GM23338 (cell line): ENCODE data around the gene MCRIP1. TPM values are rescaled to one million over a fixed set of nuclear protein-coding genes. Genes with fewer than 3 reads are reported as not detected.

ENCODE experiments used
- ATAC-seq: fragments of 200-7000 bp; cut with Tn5 transposase; 3 replicates; pipeline ENCODE4 v1.9.1; 2020
- DNase-seq: peaks from one replicate; pipeline ENCODE4 v3.0.0-alpha.2; 2015; ENCODE audit warnings: low spot score
- H2AFZ ChIP-seq: fragments of 200-600 bp; sonication (generic); 2 replicates; pipeline ENCODE4 v1.8.0; 2016; ENCODE audit warnings: antibody characterized with exemption, mild to moderate bottlenecking, moderate library complexity
- H3F3A ChIP-seq: fragments of 200-600 bp; sonication (generic); replicated peaks from 2 replicates; pipeline ENCODE4 v1.8.0; 2017; ENCODE audit warnings: antibody characterized with exemption, mixed run types, low read depth
- H3K27ac ChIP-seq: fragments of 200-600 bp; sonication (generic); 2 replicates; pipeline ENCODE4 v1.6.1; 2016; ENCODE audit warnings: low read depth
- H3K27me3 ChIP-seq: fragments of 200-600 bp; sonication (generic); 2 replicates; pipeline ENCODE4 v1.8.0; 2016; ENCODE audit warnings: mild to moderate bottlenecking, mixed run types, moderate library complexity; ENCODE audit not compliant: insufficient read depth
- H3K36me3 ChIP-seq: fragments of 200-600 bp; sonication (generic); 2 replicates; pipeline ENCODE4 v1.8.0; 2016; ENCODE audit warnings: mild to moderate bottlenecking; ENCODE audit not compliant: insufficient read depth
- H3K4me1 ChIP-seq: fragments of 200-600 bp; sonication (generic); 2 replicates; pipeline ENCODE4 v1.8.0; 2016; ENCODE audit warnings: mild to moderate bottlenecking, moderate library complexity; ENCODE audit not compliant: insufficient read depth
- H3K4me2 ChIP-seq: fragments of 200-600 bp; sonication (generic); 2 replicates; pipeline ENCODE4 v1.7.1; 2017; ENCODE audit warnings: mixed run types
- H3K4me3 ChIP-seq: fragments of 200-600 bp; sonication (generic); 2 replicates; pipeline ENCODE4 v1.6.1; 2016; ENCODE audit warnings: mixed run types
- H3K79me2 ChIP-seq: fragments of 200-600 bp; sonication (generic); replicated peaks from 2 replicates; pipeline ENCODE4 v1.8.0; 2017; ENCODE audit warnings: mild to moderate bottlenecking; ENCODE audit not compliant: insufficient read depth
- H3K9me2 ChIP-seq: fragments of 200-600 bp; sonication (generic); 2 replicates; pipeline ENCODE4 v1.8.0; 2017; ENCODE audit not compliant: insufficient read depth
- H4K20me1 ChIP-seq: fragments of 200-600 bp; sonication (generic); replicated peaks from 2 replicates; pipeline ENCODE4 v1.8.0; 2017; ENCODE audit warnings: mild to moderate bottlenecking; ENCODE audit not compliant: insufficient read depth
- H3K27ac Mint-ChIP-seq: 2 replicates; pipeline ENCODE4 v1.8.0; 2020; ENCODE audit warnings: inconsistent platforms, mild to moderate bottlenecking, moderate library complexity, mixed read lengths
- H3K27me3 Mint-ChIP-seq: 3 replicates; pipeline ENCODE4 v1.8.0; 2022; ENCODE audit warnings: low read depth, mild to moderate bottlenecking, moderate library complexity, mixed read lengths, inconsistent platforms; ENCODE audit not compliant: insufficient read depth, poor library complexity
- H3K36me3 Mint-ChIP-seq: 3 replicates; pipeline ENCODE4 v1.8.0; 2021; ENCODE audit warnings: low read depth, mild to moderate bottlenecking, inconsistent platforms, moderate library complexity, mixed read lengths
- H3K4me1 Mint-ChIP-seq: 3 replicates; pipeline ENCODE4 v1.8.0; 2020; ENCODE audit warnings: mild to moderate bottlenecking, inconsistent platforms, mixed read lengths
- H3K4me3 Mint-ChIP-seq: 3 replicates; pipeline ENCODE4 v1.8.0; 2021; ENCODE audit warnings: moderate library complexity, mild to moderate bottlenecking, inconsistent platforms, mixed read lengths
- H3K9me3 Mint-ChIP-seq: 3 replicates; pipeline ENCODE4 v1.8.0; 2020; ENCODE audit warnings: moderate library complexity, mild to moderate bottlenecking, inconsistent platforms, mixed read lengths
- CREB1 ChIP-seq: fragments of 250-450 bp; sonication (Bioruptor Pico); IDR thresholded peaks from 2 replicates; pipeline ENCODE4 v1.5.0; 2020; ENCODE audit warnings: low read depth, mild to moderate bottlenecking, moderate library complexity
- NANOG ChIP-seq: IDR thresholded peaks from 2 replicates; pipeline ENCODE4 v1.6.1; 2016; ENCODE audit warnings: antibody characterized with exemption, borderline replicate concordance
- POLR2AphosphoS5 ChIP-seq: IDR thresholded peaks from 2 replicates; pipeline ENCODE4 v1.6.1; 2016; ENCODE audit warnings: antibody characterized with exemption, low read depth
- STAT1 ChIP-seq: IDR thresholded peaks from one replicate; pipeline ENCODE4 v1.6.1; 2016; ENCODE audit warnings: antibody characterized with exemption; ENCODE audit not compliant: unreplicated experiment
- ZNF331 ChIP-seq: fragments of 250-450 bp; sonication (Bioruptor Pico); IDR thresholded peaks from 2 replicates; pipeline ENCODE4 v1.5.0; 2020; ENCODE audit warnings: low read depth, mild to moderate bottlenecking, moderate library complexity
- long read RNA-seq: library from polyadenylated mRNA; unstranded; transcript quantifications from one replicate; pipeline ENCODE4 v2.0.0, GENCODE V29; 2020; ENCODE audit not compliant: unreplicated experiment
- polyA plus RNA-seq: library from polyadenylated mRNA; unstranded; fragments of >200 nt; fragmentation: Nextera tagmentation; extraction: Ambion mirVana; gene quantifications from 2 replicates; pipeline ENCODE4 v1.2.1, GENCODE V29; 2016
- total RNA-seq: library from RNA; depleted of rRNA; stranded (reverse); fragments of >200 nt; shearing (Covaris generic); gene quantifications from 2 replicates; pipeline ENCODE4 v1.2.3, GENCODE V29; 2014; rRNA removed
- TF ChIP-seq, protein P1 (sequence below), 2 experiments: fragments of 200-600 bp in 1 of 2; sonication (generic) in 1 of 2; conservative IDR thresholded peaks; 2 replicates each; pipeline versions ENCODE4 v1.5.1 to v1.6.1; 2016 to 2017; ENCODE audit warnings: antibody characterized with exemption in 2 of 2, low read depth in 2 of 2, mild to moderate bottlenecking in 2 of 2, moderate library complexity in 1 of 2
- TF ChIP-seq, protein P2 (sequence below): fragments of 250-450 bp; sonication (Bioruptor Pico); IDR thresholded peaks from 2 replicates; pipeline ENCODE4 v1.5.0; 2020; ENCODE audit warnings: mild to moderate bottlenecking, moderate library complexity
- TF ChIP-seq, protein P3 (sequence below): IDR thresholded peaks from 2 replicates; pipeline ENCODE4 v1.6.1; 2016; ENCODE audit warnings: antibody characterized with exemption

The MCRIP1 gene, protein sequence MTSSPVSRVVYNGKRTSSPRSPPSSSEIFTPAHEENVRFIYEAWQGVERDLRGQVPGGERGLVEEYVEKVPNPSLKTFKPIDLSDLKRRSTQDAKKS
- total RNA-seq: 85.2 and 110 TPM in 2 replicates
- 99.5 and 101 TPM in 2 replicates for polyA plus RNA-seq
- long read RNA-seq, transcript MCRIP1-203 (6 exons, 925 nt): minor isoform, 15 of 107 reads
- long read RNA-seq, transcript MCRIP1-207 (4 exons, 2,775 nt): minor isoform, 10 of 107 reads
- long read RNA-seq, transcript MCRIP1-201 (5 exons, 1,209 nt): major isoform, 64 of 107 reads
- long read RNA-seq, partial matches to known transcripts: 1 of 107 reads
- long read RNA-seq, other reads (novel, unspliced or antisense): 8 of 107 reads

DNA sequence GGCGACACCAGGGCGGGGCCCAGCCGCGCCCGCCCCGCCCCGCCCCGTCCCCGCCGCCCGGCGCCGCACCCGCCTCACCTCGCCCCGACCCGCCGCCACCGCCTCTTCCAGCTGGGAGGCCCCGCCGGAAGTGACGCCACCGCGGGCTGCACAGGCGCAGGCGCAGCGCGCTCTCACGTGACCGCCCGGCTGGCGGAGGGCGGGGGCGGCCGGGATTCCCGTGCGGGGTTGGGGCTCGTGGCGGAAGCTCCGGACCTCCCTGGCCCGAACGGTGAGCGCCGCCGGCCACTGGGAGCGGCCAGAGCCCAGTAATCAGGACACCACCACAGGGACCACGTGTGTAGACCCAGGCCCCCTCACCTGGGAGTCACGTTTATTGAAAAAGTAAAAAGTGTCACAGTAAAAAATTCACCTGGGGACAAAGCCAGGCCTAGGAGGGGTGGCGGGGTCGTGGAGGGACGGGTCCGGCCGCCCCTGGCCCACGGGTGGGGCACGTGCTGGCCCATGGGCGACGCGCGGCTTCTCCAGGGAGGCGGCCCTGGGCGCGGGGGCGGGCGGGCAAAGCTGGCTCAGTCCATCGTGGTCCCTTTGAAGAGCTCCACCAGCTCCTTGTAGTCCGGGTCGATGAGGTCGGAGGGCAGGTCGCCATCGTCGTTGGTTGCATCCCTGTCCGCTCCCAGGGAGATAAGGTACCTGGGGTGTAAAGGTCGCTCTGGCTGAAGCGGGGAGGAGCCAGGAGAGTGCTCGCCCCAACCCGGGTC is at the start of gene MCRIP1:
Gene MCRIP1 (minus strand): TSS at position 132 of the 761 bp plus-strand sequence. CDS start 8,785 bp downstream, outside the sequence.
- DNase-seq: peak; percentile 98
- ATAC-seq: peak; percentile 79
- Histone ChIP-seq H2AFZ (peak within 1 kb of the TSS; percentile 78; the same call in 1 of the 2 replicates), H3K4me1 (peaks cover 11% of the 10 kb centered on the region), H3K79me2 (peaks cover 9% of the 10 kb centered on the region), H3K4me3 (peak within 1 kb of the TSS; percentile 93), H3K36me3 (no peaks in the 10 kb centered on the region), H3K9me2 (no peaks in the 10 kb centered on the region), H3F3A (peaks cover 21% of the 10 kb centered on the region; the same call in 1 of the 2 replicates), H4K20me1 (no peaks in the 10 kb centered on the region; the same call in 1 of the 2 replicates), H3K27ac (peak within 1 kb of the TSS; percentile 87), H3K4me2 (peak within 1 kb of the TSS; percentile 96), H3K27me3 (no peaks in the 10 kb centered on the region)
- H3K9me3 Mint-ChIP-seq: no peaks in the 10 kb centered on the region
- H3K27ac Mint-ChIP-seq: peak within 1 kb of the TSS; percentile 94
- H3K4me1 Mint-ChIP-seq: peaks cover 18% of the 10 kb centered on the region
- peaks cover 9% of the 10 kb centered on the region for H3K27me3 Mint-ChIP-seq
- TF ChIP-seq POLR2AphosphoS5: peak; percentile 87
- TF ChIP-seq ZNF331 (CRISPR knock-in tag): no peak
- TF ChIP-seq, protein P1, sequence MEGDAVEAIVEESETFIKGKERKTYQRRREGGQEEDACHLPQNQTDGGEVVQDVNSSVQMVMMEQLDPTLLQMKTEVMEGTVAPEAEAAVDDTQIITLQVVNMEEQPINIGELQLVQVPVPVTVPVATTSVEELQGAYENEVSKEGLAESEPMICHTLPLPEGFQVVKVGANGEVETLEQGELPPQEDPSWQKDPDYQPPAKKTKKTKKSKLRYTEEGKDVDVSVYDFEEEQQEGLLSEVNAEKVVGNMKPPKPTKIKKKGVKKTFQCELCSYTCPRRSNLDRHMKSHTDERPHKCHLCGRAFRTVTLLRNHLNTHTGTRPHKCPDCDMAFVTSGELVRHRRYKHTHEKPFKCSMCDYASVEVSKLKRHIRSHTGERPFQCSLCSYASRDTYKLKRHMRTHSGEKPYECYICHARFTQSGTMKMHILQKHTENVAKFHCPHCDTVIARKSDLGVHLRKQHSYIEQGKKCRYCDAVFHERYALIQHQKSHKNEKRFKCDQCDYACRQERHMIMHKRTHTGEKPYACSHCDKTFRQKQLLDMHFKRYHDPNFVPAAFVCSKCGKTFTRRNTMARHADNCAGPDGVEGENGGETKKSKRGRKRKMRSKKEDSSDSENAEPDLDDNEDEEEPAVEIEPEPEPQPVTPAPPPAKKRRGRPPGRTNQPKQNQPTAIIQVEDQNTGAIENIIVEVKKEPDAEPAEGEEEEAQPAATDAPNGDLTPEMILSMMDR (conservative IDR thresholded peaks at IDR 0.05; ENCODE audit: low read depth in 2 of 2): no peak
- TF ChIP-seq STAT1: no peak
- TF ChIP-seq, protein P2, sequence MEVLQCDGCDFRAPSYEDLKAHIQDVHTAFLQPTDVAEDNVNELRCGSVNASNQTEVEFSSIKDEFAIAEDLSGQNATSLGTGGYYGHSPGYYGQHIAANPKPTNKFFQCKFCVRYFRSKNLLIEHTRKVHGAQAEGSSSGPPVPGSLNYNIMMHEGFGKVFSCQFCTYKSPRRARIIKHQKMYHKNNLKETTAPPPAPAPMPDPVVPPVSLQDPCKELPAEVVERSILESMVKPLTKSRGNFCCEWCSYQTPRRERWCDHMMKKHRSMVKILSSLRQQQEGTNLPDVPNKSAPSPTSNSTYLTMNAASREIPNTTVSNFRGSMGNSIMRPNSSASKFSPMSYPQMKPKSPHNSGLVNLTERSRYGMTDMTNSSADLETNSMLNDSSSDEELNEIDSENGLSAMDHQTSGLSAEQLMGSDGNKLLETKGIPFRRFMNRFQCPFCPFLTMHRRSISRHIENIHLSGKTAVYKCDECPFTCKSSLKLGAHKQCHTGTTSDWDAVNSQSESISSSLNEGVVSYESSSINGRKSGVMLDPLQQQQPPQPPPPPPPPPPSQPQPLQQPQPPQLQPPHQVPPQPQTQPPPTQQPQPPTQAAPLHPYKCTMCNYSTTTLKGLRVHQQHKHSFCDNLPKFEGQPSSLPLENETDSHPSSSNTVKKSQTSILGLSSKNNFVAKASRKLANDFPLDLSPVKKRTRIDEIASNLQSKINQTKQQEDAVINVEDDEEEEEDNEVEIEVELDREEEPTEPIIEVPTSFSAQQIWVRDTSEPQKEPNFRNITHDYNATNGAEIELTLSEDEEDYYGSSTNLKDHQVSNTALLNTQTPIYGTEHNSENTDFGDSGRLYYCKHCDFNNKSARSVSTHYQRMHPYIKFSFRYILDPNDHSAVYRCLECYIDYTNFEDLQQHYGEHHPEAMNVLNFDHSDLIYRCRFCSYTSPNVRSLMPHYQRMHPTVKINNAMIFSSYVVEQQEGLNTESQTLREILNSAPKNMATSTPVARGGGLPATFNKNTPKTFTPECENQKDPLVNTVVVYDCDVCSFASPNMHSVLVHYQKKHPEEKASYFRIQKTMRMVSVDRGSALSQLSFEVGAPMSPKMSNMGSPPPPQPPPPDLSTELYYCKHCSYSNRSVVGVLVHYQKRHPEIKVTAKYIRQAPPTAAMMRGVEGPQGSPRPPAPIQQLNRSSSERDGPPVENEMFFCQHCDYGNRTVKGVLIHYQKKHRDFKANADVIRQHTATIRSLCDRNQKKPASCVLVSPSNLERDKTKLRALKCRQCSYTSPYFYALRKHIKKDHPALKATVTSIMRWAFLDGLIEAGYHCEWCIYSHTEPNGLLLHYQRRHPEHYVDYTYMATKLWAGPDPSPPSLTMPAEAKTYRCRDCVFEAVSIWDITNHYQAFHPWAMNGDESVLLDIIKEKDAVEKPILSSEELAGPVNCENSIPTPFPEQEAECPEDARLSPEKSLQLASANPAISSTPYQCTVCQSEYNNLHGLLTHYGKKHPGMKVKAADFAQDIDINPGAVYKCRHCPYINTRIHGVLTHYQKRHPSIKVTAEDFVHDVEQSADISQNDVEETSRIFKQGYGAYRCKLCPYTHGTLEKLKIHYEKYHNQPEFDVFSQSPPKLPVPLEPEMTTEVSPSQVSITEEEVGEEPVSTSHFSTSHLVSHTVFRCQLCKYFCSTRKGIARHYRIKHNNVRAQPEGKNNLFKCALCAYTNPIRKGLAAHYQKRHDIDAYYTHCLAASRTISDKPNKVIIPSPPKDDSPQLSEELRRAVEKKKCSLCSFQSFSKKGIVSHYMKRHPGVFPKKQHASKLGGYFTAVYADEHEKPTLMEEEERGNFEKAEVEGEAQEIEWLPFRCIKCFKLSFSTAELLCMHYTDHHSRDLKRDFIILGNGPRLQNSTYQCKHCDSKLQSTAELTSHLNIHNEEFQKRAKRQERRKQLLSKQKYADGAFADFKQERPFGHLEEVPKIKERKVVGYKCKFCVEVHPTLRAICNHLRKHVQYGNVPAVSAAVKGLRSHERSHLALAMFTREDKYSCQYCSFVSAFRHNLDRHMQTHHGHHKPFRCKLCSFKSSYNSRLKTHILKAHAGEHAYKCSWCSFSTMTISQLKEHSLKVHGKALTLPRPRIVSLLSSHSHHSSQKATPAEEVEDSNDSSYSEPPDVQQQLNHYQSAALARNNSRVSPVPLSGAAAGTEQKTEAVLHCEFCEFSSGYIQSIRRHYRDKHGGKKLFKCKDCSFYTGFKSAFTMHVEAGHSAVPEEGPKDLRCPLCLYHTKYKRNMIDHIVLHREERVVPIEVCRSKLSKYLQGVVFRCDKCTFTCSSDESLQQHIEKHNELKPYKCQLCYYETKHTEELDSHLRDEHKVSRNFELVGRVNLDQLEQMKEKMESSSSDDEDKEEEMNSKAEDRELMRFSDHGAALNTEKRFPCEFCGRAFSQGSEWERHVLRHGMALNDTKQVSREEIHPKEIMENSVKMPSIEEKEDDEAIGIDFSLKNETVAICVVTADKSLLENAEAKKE (CRISPR knock-in tag): no peak
- TF ChIP-seq NANOG: no peak
- TF ChIP-seq, protein P3, sequence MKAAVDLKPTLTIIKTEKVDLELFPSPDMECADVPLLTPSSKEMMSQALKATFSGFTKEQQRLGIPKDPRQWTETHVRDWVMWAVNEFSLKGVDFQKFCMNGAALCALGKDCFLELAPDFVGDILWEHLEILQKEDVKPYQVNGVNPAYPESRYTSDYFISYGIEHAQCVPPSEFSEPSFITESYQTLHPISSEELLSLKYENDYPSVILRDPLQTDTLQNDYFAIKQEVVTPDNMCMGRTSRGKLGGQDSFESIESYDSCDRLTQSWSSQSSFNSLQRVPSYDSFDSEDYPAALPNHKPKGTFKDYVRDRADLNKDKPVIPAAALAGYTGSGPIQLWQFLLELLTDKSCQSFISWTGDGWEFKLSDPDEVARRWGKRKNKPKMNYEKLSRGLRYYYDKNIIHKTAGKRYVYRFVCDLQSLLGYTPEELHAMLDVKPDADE: 0 out of 2 replicates have a peak, but pooled peaks have one; percentile 37
- peak; percentile 91 for TF ChIP-seq CREB1 (CRISPR knock-in tag)
- H3K36me3 Mint-ChIP-seq: peaks cover 3% of the 10 kb centered on the region; the same call in 2 of the 3 replicates
- peak within 1 kb of the TSS; percentile 93 for H3K4me3 Mint-ChIP-seq
